ENCODE data around the gene RALA. TPM values are rescaled to one million over a fixed set of nuclear protein-coding genes. Genes with fewer than 3 reads are reported as not detected.

The RALA gene
- total RNA-seq, 1 experiment from 2014 or later, result 27.3 TPM

DNA sequence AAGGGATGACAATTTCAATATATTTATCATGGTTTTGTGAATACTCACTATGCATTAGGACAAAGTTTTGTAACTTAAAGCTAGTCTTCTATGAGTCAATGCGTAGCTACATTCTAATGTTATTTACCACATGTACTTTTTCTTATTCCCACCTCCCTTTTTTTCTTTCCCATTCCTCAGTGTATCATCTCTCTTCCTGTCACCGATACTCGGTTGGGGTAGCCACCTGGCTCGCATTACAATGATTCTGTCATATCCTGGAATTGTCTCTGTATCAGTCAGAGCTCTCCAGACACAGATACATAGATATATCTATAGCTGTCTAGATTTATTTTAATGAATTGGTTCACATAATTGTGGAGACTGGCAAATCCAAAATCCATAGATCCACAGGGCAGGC lies 9.8 kb upstream of the RALA start:
- BruUV-seq (replicated peaks), result no TSS peak
- intact Hi-C loops (cut with micrococcal nuclease), result no loop called here
- no peaks in the 10 kb centered on the region for H3K27me3 ChIP-seq (ENCODE audit: insufficient read depth, low read length)
- H3K9ac ChIP-seq (ENCODE audit: low read length), result no peak overlapping the region
- no peaks in the 10 kb centered on the region for H3K9me3 ChIP-seq (ENCODE audit: control insufficient read depth in 1 of 2, insufficient read depth in 1 of 2, low read depth in 1 of 2, low read length in 2 of 2)
- ChIA-PET POLR2A (interaction anchor here (1.3 kb wide), 1 partner anchor 10 kb away, joined by 4 read pairs; the partner anchor contains the start of gene RALA), RAD21 (ENCODE audit: low non-redundant PET in 1 of 2, low total read pairs in 2 of 2, uncharacterized antibody in 2 of 2, unreplicated experiment in 2 of 2) (no interaction called here), CTCF (interaction anchor here (1.0 kb wide), 1 partner anchor 33 kb away, joined by 3 read pairs; no protein-coding TSS in a partner anchor)
- no peaks in the 10 kb centered on the region for H3K36me3 ChIP-seq (ENCODE audit: control insufficient read depth in 1 of 2, insufficient read depth in 2 of 2, low read length in 2 of 2)
- H3K27ac ChIP-seq (ENCODE audit: low read depth, low read length), result no peak overlapping the region
- ATAC-seq (no peak), DNase-seq (ENCODE audit: low read depth, low spot score) (no peak)
- 0 out of 4 replicates have a peak, but pooled peaks cover 0 to 4% of the 10 kb centered on the region in 2 experiments for H3K4me1 ChIP-seq (ENCODE audit: control insufficient read depth in 1 of 2, insufficient read depth in 2 of 2, low read length in 2 of 2)
- no peak overlapping the region for H3K4me3 ChIP-seq (replicated peaks in 1 of 2; ENCODE audit: low read depth in 1 of 2, low read length in 2 of 2)
- H2AFZ ChIP-seq (ENCODE audit: low read depth, low read length, poor library complexity, severe bottlenecking), result no peak overlapping the region
- H3K9me2 ChIP-seq (ENCODE audit: insufficient read depth), result no peaks in the 10 kb centered on the region
- H3K79me2 ChIP-seq (ENCODE audit: insufficient read depth, low read length), result no peaks in the 10 kb centered on the region
- no peak overlapping the region for H3K4me2 ChIP-seq (ENCODE audit: low read length)
- no peaks in the 10 kb centered on the region for H4K20me1 ChIP-seq (ENCODE audit: insufficient read depth)
- TF ChIP-seq ELF1 (IDR thresholded peaks at IDR 0.05; ENCODE audit: borderline replicate concordance, low read depth), result no peak
- no peak for TF ChIP-seq REST (IDR thresholded peaks at IDR 0.05; ENCODE audit: low read depth)
- TF ChIP-seq JUND (IDR thresholded peaks at IDR 0.05), result no peak
- TF ChIP-seq MAX (IDR thresholded peaks at IDR 0.05), result no peak
- TF ChIP-seq EZH2 (IDR thresholded peaks at IDR 0.05), result no peak
- TF ChIP-seq CBX3 (IDR thresholded peaks at IDR 0.05; ENCODE audit: low read depth), result no peak
- TF ChIP-seq SRF (IDR thresholded peaks at IDR 0.05; ENCODE audit: low read depth), result no peak
